AG20443 (cell line): ENCODE measurements around the gene KRTAP10-2.

Experiments
- DNase-seq: peaks from one replicate; pipeline ENCODE4 v3.0.0; 2012; ENCODE audit warnings: low spot score, mixed read lengths

Gene KRTAP10-2

DNA sequence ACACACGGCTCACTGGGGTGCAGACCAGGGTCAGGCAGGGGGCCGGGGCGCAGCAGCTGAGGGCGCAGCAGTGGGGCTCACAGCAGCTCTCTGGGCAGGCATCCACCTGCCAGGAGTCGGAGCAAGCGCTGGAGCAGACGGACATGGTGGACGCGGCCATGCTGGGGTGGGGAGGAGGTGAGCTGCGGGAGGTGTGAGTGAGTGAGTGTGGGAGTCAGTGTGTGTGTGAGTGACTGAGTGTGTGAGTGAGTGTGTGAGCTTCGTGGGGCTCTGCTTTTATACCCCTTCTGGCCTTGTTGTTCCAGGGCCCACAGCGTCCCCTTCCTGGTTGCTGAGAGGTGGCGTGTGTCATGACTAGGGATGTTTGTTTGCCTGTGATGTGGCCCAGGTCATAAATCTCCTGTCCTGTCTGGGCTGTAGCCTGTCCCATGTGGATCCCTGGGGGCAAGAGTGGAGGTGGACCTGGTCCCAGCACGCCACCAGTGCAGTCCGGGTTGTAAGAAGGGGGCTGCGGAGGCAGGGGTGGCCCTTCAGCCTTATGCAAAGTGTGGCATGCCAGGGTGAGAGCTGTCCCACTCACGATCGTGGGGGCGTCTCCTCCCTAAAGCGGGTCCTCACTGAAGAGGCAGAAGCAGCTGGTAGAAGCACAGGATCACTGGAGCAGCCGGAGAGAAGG, 11.2 kb downstream of the KRTAP10-2 start, which contains the start of gene KRTAP10-1:
KRTAP10-1 (minus strand) TSS at position 205 of the 676 bp plus-strand sequence; CDS start at position 160, 45 bp downstream.
- DNase-seq = no peak

- DNase-seq = no peak
These were observed 12.3 kb downstream of the KRTAP10-2 start for GRCh38 chr21:44539046-44539445.

- DNase-seq = no peak
These were observed 13.1 kb downstream of the KRTAP10-2 start for GRCh38 chr21:44537930-44538911.

DNA sequence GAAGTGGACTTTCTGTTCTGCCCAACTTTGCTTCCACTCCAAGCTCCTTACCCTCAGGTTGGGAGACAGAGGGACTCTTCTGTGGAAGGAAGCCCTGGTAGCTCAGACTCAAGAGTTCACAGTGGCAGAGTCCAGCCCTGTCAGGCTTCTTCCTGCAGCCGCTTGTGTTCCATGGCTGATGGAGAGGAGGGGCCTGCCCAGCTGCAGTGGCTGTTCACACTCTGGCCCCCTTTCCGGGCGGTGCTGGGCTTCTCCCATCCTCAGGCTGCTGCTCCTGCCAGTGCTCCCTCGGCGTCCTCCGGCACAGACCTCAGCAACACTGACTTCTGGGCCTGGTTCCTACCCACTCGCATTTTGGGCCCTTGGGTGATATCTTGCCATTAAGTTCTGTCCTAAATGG, 15.3 kb downstream of the KRTAP10-2 start:
- no peak for DNase-seq

GRCh38 chr21:44534688-44535087, 16.6 kb downstream of the KRTAP10-2 start:
- no peak for DNase-seq

DNA sequence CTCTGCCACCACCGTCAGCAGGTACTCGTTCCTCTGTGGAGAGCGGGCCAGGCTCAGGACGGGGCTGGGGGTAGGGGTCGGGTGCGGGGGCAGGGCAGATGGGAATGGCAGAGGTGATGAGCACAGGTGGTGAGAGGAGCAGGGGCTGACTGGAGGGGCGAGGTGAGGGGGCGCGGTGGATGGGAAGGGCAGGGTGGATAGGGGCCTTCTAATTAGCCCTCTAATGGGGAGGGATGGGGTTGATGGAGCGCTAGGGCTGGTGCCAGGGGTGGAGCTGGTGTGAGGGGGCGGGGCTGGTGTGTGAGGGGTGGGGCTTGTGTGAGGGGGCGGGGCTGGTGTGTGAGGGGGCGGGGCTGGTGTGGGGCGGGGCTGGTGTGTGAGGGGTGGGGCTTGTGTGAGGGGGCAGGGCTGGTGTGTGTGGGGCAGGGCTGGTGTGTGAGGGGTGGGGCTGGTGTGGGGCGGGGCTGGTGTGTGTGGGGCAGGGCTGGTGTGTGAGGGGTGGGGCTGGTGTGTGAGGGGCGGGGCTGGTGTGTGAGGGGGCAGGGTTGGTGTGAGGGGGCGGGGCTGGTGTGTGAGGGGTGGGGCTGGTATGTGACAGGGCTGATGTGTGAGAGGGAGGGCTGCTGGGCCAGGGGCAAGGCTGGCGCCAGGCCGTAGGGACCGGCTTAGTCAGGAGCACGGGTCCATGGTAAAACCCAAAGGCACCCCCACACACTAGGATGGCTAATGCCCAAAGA, 17.2 kb downstream of the KRTAP10-2 start:
- DNase-seq = no peak

GRCh38 chr21:44533121-44533890, 18.0 kb downstream of the KRTAP10-2 start:
- DNase-seq = no peak

DNA sequence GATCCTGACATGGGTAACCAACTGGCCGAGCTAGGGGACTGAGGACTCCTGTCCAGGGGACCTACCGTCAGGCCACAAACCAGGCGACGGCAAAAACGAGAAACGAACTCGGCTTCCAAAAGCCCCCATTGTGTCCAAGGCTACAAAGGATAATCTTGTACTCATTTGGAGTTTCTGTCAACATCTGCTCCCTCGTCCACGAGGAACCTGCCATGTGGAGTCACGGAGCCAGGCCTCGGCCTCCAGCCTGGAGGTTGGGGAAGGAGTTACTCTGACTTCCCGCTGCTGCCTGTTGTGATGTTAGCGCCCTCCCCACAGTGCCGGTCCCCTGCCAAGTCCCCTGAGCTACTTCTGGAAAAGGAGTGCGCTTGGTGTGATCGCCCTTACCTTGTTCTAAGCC, 18.6 kb downstream of the KRTAP10-2 start:
- DNase-seq = no peak

GRCh38 chr21:44531606-44532564, 19.4 kb downstream of the KRTAP10-2 start:
- DNase-seq = no peak

DNA sequence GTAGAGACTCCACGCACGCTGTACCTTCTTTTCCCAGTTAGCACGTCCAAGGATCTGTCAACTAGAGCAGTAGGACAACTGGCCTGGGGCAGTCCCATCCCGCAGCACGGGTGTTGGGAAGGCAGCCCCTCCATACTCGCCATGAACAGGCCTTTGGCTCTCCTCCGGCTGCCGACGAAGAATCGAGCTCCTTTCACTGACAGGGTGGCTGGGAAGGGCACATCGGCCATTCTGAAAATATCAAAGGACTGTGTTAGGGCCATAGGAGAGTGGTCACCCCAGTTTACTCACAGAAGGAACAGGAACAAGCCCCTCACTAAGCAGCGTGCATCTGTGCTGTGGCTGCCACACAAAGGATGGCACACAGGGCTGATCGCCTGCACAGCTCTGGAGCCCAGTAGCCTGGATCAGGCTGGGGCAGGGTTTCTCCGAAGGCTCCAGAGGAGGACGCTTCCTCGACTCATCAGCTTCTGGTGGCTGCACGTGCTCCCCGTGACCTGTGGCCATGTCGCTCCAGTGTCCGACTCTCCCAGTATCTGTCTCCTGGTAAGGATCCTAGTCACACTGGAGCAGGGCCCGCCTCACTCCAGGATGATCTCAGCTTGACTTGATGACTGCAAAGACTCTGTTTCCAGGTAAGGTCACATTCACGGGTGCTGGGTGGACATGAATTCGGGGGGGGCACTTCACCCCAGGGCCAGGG, 20.3 kb downstream of the KRTAP10-2 start:
- DNase-seq = no peak

- DNase-seq = no peak
These were observed 20.9 kb downstream of the KRTAP10-2 start for GRCh38 chr21:44530221-44530902.

- no peak for DNase-seq
These were observed 21.7 kb downstream of the KRTAP10-2 start for GRCh38 chr21:44529503-44530125.

GRCh38 chr21:44529011-44529421, 22.3 kb downstream of the KRTAP10-2 start:
- DNase-seq = no peak

GRCh38 chr21:44528634-44528995, 22.7 kb downstream of the KRTAP10-2 start:
- DNase-seq = no peak

- no peak for DNase-seq
These were observed 23.2 kb downstream of the KRTAP10-2 start for GRCh38 chr21:44527983-44528633.

- DNase-seq = no peak
These were observed 23.9 kb downstream of the KRTAP10-2 start for GRCh38 chr21:44527156-44527982.
